ENCODE results near the gene KLF2.

DNA sequence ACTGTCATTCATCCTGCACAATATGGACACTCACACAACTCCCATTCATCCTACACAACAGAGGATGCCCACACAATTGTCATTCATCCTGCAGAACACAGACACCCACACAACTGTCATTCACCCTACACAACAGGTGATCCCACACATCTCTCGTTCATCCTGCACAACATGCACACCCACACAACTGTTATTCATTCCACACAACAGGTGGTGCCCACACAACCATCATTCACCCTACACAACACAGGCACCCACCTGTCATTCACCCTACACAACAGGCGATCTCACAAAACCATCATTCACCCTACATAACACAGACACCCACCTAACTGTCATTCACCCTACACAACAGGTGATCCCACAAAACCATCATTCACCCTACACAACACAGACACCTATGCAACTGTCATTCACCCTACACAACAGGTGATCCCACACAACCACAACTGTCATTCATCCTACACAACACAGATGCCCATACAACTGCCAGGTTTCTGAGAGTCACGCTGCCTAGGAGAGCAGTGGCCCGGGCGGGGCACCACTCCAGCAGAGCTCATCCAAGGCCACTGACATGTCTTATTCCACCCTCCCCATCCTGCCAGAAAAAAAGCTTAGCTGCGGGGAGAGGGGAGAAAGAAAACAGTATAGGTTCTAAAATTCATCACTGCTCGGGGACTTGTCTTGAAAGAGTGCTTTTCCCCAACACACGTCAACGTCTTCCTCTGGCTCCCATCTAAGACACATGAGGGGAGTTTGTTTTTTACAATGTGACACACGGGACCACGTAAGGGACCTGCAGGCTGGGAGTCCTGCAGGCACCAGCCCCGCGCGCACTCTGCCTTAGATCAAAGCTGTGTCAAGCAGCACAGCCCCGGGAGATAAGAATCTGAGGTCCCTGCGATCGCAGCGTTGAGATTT is 44.0 kb downstream of the KLF2 start:
- no peak for TF ChIP-seq POLR2AphosphoS5 (IDR thresholded peaks at IDR 0.05)
- TF ChIP-seq, protein P1, sequence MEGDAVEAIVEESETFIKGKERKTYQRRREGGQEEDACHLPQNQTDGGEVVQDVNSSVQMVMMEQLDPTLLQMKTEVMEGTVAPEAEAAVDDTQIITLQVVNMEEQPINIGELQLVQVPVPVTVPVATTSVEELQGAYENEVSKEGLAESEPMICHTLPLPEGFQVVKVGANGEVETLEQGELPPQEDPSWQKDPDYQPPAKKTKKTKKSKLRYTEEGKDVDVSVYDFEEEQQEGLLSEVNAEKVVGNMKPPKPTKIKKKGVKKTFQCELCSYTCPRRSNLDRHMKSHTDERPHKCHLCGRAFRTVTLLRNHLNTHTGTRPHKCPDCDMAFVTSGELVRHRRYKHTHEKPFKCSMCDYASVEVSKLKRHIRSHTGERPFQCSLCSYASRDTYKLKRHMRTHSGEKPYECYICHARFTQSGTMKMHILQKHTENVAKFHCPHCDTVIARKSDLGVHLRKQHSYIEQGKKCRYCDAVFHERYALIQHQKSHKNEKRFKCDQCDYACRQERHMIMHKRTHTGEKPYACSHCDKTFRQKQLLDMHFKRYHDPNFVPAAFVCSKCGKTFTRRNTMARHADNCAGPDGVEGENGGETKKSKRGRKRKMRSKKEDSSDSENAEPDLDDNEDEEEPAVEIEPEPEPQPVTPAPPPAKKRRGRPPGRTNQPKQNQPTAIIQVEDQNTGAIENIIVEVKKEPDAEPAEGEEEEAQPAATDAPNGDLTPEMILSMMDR (IDR thresholded peaks at IDR 0.05) = no peak
- no peak for TF ChIP-seq EP300 (IDR thresholded peaks at IDR 0.05)
